Neural cell (in vitro differentiated cells): ENCODE data around the gene LTB4R2.

Source experiments
- CTCF ChIP-seq: fragments of 450-650 bp; IDR thresholded peaks from 2 replicates; pipeline ENCODE4 v1.5.1; 2014; ENCODE audit warnings: antibody characterized with exemption, mild to moderate bottlenecking, moderate library complexity; ENCODE audit not compliant: poor library complexity, severe bottlenecking
- EP300 ChIP-seq: fragments of 450-650 bp; conservative IDR thresholded peaks from 2 replicates; pipeline ENCODE4 v1.6.1; 2014; ENCODE audit warnings: antibody characterized with exemption, mild to moderate bottlenecking, moderate library complexity; ENCODE audit not compliant: poor library complexity, severe bottlenecking
- EZH2 ChIP-seq: fragments of 200-600, 300-800 bp; shearing (Covaris generic), sonication (generic); IDR thresholded peaks from 2 replicates; pipeline ENCODE4 v1.6.1; 2014; ENCODE audit warnings: antibody characterized with exemption, low read length, borderline replicate concordance, mild to moderate bottlenecking; ENCODE audit not compliant: insufficient read depth, poor library complexity, severe bottlenecking
- MXI1 ChIP-seq: fragments of 450-650 bp; conservative IDR thresholded peaks from 2 replicates; pipeline ENCODE4 v1.6.1; 2014; ENCODE audit warnings: antibody characterized with exemption, mild to moderate bottlenecking; ENCODE audit not compliant: poor library complexity, severe bottlenecking
- POLR2AphosphoS5 ChIP-seq: IDR thresholded peaks from 2 replicates; pipeline ENCODE4 v1.6.1; 2012
- RAD21 ChIP-seq: fragments of 450-650 bp; conservative IDR thresholded peaks from 2 replicates; pipeline ENCODE4 v1.6.1; 2014; ENCODE audit warnings: antibody characterized with exemption, mild to moderate bottlenecking, moderate library complexity
- REST ChIP-seq: IDR thresholded peaks from 2 replicates; pipeline ENCODE4 v1.6.1; 2012; ENCODE audit warnings: borderline replicate concordance
- SMC3 ChIP-seq: fragments of 450-650 bp; conservative IDR thresholded peaks from 2 replicates; pipeline ENCODE4 v1.6.1; 2014; ENCODE audit warnings: antibody characterized with exemption, mild to moderate bottlenecking, moderate library complexity; ENCODE audit not compliant: poor library complexity
- TAF1 ChIP-seq: IDR thresholded peaks from 2 replicates; pipeline ENCODE4 v1.6.1; 2012; ENCODE audit warnings: low read depth

GRCh38 chr14:24281636-24282035, 28.3 kb upstream of the LTB4R2 start:
- TF ChIP-seq SMC3: no peak
- no peak for TF ChIP-seq CTCF
- no peak for TF ChIP-seq EP300
- TF ChIP-seq EZH2: no peak
- no peak for TF ChIP-seq REST
- TF ChIP-seq TAF1: no peak
- TF ChIP-seq POLR2AphosphoS5: no peak
- TF ChIP-seq RAD21: no peak
- TF ChIP-seq MXI1: no peak
